ENCODE results near the gene PLCD1.

GRCh38 chr3:38007754-38008090, 21.7 kb downstream of the PLCD1 start:
- TF ChIP-seq, protein P1, sequence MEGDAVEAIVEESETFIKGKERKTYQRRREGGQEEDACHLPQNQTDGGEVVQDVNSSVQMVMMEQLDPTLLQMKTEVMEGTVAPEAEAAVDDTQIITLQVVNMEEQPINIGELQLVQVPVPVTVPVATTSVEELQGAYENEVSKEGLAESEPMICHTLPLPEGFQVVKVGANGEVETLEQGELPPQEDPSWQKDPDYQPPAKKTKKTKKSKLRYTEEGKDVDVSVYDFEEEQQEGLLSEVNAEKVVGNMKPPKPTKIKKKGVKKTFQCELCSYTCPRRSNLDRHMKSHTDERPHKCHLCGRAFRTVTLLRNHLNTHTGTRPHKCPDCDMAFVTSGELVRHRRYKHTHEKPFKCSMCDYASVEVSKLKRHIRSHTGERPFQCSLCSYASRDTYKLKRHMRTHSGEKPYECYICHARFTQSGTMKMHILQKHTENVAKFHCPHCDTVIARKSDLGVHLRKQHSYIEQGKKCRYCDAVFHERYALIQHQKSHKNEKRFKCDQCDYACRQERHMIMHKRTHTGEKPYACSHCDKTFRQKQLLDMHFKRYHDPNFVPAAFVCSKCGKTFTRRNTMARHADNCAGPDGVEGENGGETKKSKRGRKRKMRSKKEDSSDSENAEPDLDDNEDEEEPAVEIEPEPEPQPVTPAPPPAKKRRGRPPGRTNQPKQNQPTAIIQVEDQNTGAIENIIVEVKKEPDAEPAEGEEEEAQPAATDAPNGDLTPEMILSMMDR (conservative IDR thresholded peaks at IDR 0.05; ENCODE audit: low read depth in 2 of 2): no peak
- TF ChIP-seq EZH2 (IDR thresholded peaks at IDR 0.05; ENCODE audit: low read depth, unreplicated experiment) (no peak), CREB1 (CRISPR knock-in tag; IDR thresholded peaks at IDR 0.05; ENCODE audit: low read depth) (no peak), EZH2phosphoT487 (IDR thresholded peaks at IDR 0.05; ENCODE audit: unreplicated experiment) (no peak), STAT1 (IDR thresholded peaks at IDR 0.05; ENCODE audit: unreplicated experiment) (no peak)
- TF ChIP-seq, protein P2, sequence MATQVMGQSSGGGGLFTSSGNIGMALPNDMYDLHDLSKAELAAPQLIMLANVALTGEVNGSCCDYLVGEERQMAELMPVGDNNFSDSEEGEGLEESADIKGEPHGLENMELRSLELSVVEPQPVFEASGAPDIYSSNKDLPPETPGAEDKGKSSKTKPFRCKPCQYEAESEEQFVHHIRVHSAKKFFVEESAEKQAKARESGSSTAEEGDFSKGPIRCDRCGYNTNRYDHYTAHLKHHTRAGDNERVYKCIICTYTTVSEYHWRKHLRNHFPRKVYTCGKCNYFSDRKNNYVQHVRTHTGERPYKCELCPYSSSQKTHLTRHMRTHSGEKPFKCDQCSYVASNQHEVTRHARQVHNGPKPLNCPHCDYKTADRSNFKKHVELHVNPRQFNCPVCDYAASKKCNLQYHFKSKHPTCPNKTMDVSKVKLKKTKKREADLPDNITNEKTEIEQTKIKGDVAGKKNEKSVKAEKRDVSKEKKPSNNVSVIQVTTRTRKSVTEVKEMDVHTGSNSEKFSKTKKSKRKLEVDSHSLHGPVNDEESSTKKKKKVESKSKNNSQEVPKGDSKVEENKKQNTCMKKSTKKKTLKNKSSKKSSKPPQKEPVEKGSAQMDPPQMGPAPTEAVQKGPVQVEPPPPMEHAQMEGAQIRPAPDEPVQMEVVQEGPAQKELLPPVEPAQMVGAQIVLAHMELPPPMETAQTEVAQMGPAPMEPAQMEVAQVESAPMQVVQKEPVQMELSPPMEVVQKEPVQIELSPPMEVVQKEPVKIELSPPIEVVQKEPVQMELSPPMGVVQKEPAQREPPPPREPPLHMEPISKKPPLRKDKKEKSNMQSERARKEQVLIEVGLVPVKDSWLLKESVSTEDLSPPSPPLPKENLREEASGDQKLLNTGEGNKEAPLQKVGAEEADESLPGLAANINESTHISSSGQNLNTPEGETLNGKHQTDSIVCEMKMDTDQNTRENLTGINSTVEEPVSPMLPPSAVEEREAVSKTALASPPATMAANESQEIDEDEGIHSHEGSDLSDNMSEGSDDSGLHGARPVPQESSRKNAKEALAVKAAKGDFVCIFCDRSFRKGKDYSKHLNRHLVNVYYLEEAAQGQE (IDR thresholded peaks at IDR 0.05; ENCODE audit: unreplicated experiment): no peak
